Measurements from ENCODE around the gene DYNC1H1.

DNA sequence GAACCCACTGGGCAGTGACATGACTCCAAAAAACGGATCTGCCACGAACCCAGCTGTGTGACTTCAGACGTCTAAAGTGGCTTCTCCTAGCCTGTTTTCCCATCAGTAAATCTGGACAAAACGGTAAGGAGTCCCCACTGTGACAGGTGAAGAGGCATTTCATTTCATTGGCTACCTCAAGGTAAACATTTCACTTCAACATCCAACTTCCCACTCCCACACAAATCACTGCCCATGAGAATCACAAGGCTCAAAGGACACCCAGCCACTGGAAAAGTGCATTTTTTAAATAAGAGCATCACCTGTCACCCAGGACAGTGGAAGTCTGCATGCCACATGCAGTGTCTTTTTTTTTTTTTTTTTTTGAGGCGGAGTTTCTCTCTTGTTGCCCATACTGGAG, 94.6 kb downstream of the DYNC1H1 start:
- TF ChIP-seq, protein P1, sequence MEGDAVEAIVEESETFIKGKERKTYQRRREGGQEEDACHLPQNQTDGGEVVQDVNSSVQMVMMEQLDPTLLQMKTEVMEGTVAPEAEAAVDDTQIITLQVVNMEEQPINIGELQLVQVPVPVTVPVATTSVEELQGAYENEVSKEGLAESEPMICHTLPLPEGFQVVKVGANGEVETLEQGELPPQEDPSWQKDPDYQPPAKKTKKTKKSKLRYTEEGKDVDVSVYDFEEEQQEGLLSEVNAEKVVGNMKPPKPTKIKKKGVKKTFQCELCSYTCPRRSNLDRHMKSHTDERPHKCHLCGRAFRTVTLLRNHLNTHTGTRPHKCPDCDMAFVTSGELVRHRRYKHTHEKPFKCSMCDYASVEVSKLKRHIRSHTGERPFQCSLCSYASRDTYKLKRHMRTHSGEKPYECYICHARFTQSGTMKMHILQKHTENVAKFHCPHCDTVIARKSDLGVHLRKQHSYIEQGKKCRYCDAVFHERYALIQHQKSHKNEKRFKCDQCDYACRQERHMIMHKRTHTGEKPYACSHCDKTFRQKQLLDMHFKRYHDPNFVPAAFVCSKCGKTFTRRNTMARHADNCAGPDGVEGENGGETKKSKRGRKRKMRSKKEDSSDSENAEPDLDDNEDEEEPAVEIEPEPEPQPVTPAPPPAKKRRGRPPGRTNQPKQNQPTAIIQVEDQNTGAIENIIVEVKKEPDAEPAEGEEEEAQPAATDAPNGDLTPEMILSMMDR (IDR thresholded peaks at IDR 0.05; ENCODE audit: poor library complexity) = no peak
- TF ChIP-seq EZH2phosphoT487 (IDR thresholded peaks at IDR 0.05; ENCODE audit: low read depth, severe bottlenecking, unreplicated experiment) = no peak

All from hepatocyte (in vitro differentiated cells).